Neutrophil (primary cell): ENCODE data around the gene VIT.

Experiments
- H3K27ac ChIP-seq: fragments of 200-600 bp; sonication (generic); 2 replicates; pipeline ENCODE4 v1.5.1; 2016; ENCODE audit warnings: mild to moderate bottlenecking, moderate library complexity
- H3K27me3 ChIP-seq: fragments of 200-600 bp; sonication (generic); 2 replicates; pipeline ENCODE4 v1.6.0; 2016; ENCODE audit warnings: mild to moderate bottlenecking
- H3K36me3 ChIP-seq: fragments of 200-600 bp; sonication (generic); 2 replicates; pipeline ENCODE4 v1.5.1; 2017
- H3K4me1 ChIP-seq, 2 experiments: fragments of 200-600 bp in 1 of 2; sonication (generic) in 1 of 2; 1 replicate in 1 of 2; 2 replicates in 1 of 2; pipeline versions ENCODE4 v1.5.1 to v1.6.1; 2013 to 2016; ENCODE audit warnings: low read depth in 1 of 2, low read length in 1 of 2, mild to moderate bottlenecking in 1 of 2, moderate library complexity in 1 of 2; ENCODE audit not compliant: control insufficient read depth in 1 of 2, insufficient read depth in 1 of 2
- H3K4me3 ChIP-seq, 2 experiments: fragments of 200-600 bp in 1 of 2; sonication (generic) in 1 of 2; 1 replicate in 1 of 2; 2 replicates in 1 of 2; pipeline ENCODE4 v1.5.1; 2013 to 2016; ENCODE audit warnings: low read depth in 1 of 2, low read length in 1 of 2, mild to moderate bottlenecking in 1 of 2, moderate library complexity in 1 of 2
- H3K9me3 ChIP-seq: fragments of 200-600 bp; sonication (generic); 2 replicates; pipeline ENCODE4 v1.5.1; 2016
- CTCF ChIP-seq: fragments of 200-600 bp; sonication (generic); IDR thresholded peaks from 2 replicates; pipeline ENCODE4 v1.5.1; 2016; ENCODE audit warnings: antibody characterized with exemption

VIT gene

GRCh38 chr2:36696533-36696932 lies at the start of gene VIT:
Gene VIT, plus strand, starts transcription at chr2:36696707. Its CDS starts 19,664 bp downstream, at chr2:36716371.
- H3K4me3 ChIP-seq = no peak within 1 kb of the TSS
- no peaks in the 10 kb centered on the region for H3K9me3 ChIP-seq
- TF ChIP-seq CTCF = no peak

GRCh38 chr2:36650031-36650829 lies 46.3 kb upstream of the VIT start:
- no peaks in the 10 kb centered on the region for H3K4me1 ChIP-seq
- no peak overlapping the region for H3K27ac ChIP-seq
- H3K9me3 ChIP-seq = no peaks in the 10 kb centered on the region
- TF ChIP-seq CTCF = no peak
- no peaks in the 10 kb centered on the region for H3K36me3 ChIP-seq
- no peaks in the 10 kb centered on the region for H3K27me3 ChIP-seq
- H3K4me3 ChIP-seq = no peak overlapping the region

More at GRCh38 chr2:36696533-36696932, at the start of gene VIT:
- Histone ChIP-seq H3K36me3 (no peaks in the 10 kb centered on the region), H3K27ac (no peak within 1 kb of the TSS), H3K4me1 (peaks cover 15 to 19% of the 10 kb centered on the region in 2 experiments), H3K27me3 (no peaks in the 10 kb centered on the region)

GRCh38 chr2:36653155-36653554 lies 43.4 kb upstream of the VIT start:
- Histone ChIP-seq H3K9me3 (no peaks in the 10 kb centered on the region), H3K4me1 (no peaks in the 10 kb centered on the region), H3K36me3 (no peaks in the 10 kb centered on the region), H3K27ac (no peak overlapping the region), H3K4me3 (no peak overlapping the region), H3K27me3 (no peaks in the 10 kb centered on the region)
- TF ChIP-seq CTCF = no peak

GRCh38 chr2:36653967-36654694 lies 42.4 kb upstream of the VIT start:
- H3K4me1 ChIP-seq = no peaks in the 10 kb centered on the region
- no peak overlapping the region for H3K27ac ChIP-seq
- no peaks in the 10 kb centered on the region for H3K36me3 ChIP-seq
- no peaks in the 10 kb centered on the region for H3K9me3 ChIP-seq
- no peaks in the 10 kb centered on the region for H3K27me3 ChIP-seq
- TF ChIP-seq CTCF = no peak
- no peak overlapping the region for H3K4me3 ChIP-seq

GRCh38 chr2:36655453-36655852 lies 41.1 kb upstream of the VIT start:
- H3K36me3 ChIP-seq = no peaks in the 10 kb centered on the region
- H3K27ac ChIP-seq = no peak overlapping the region
- no peak for TF ChIP-seq CTCF

More at GRCh38 chr2:36655453-36655852, 41.1 kb upstream of the VIT start:
- no peaks in the 10 kb centered on the region for H3K4me1 ChIP-seq
- no peak overlapping the region for H3K4me3 ChIP-seq
- H3K27me3 ChIP-seq = no peaks in the 10 kb centered on the region
- H3K9me3 ChIP-seq = no peaks in the 10 kb centered on the region
